ENCODE data around the gene PLA2G3. TPM values are rescaled to one million over a fixed set of nuclear protein-coding genes. Genes with fewer than 3 reads are reported as not detected.

Gene PLA2G3
- total RNA-seq, 1 experiment from 2014 or later: 8.2 TPM

DNA sequence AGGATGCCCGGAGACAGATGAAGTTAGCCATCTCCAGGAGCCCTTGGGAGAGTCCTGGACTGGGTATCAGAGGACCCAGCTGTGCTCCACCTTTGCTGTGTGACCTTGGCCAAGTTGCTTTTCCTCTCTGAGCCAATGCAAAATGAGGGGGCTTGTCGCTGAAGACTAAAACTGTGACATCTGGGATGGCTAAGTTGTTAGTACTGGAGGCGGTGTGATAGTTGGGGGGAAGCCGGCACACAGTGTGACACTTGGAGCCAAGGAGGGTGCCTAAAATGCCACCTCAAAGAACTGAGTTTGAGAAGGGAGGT is 17.1 kb downstream of the PLA2G3 start:
- no peak overlapping the region for H2BK15ac ChIP-seq (ENCODE audit: low read depth, low read length)
- H2BK12ac ChIP-seq (ENCODE audit: insufficient read length, low read depth, low read length): no peak overlapping the region
- no peak overlapping the region for H4K91ac ChIP-seq (ENCODE audit: insufficient read length, low read depth, low read length)
- H4K20me1 ChIP-seq (ENCODE audit: control insufficient read depth, insufficient read depth, insufficient read length): no peaks in the 10 kb centered on the region
- H3K9me3 ChIP-seq (ENCODE audit: control insufficient read depth, low read depth, low read length): no peaks in the 10 kb centered on the region
- no peak overlapping the region for H2BK5ac ChIP-seq (ENCODE audit: insufficient read length, low read length)
- H4K8ac ChIP-seq (replicated peaks; ENCODE audit: insufficient read length, low read depth, low read length): no peak overlapping the region
- Mint-ChIP-seq H3K4me3 (peak overlapping the region; percentile 60 to 71), H3K27ac (no peak overlapping the region), H3K36me3 (ENCODE audit: insufficient read depth in 1 of 3, low read depth in 3 of 3) (no peaks in the 10 kb centered on the region), H3K9me3 (no peaks in the 10 kb centered on the region), H3K4me1 (peaks cover 30 to 45% of the 10 kb centered on the region in 2 experiments), H3K27me3 (ENCODE audit: low read depth) (peaks cover 12% of the 10 kb centered on the region)
- peak overlapping the region; percentile 30 for H3K4me2 ChIP-seq (ENCODE audit: insufficient read depth, insufficient read length, low read length)
- no peaks in the 10 kb centered on the region for H3K79me1 ChIP-seq (ENCODE audit: insufficient read depth, low read depth, low read length, poor library complexity, severe bottlenecking)
- H3K4me1 ChIP-seq (ENCODE audit: insufficient read depth, low read length): peaks cover 7% of the 10 kb centered on the region
- H3K27ac ChIP-seq (ENCODE audit: insufficient read length, low read depth, low read length): no peak overlapping the region
- H3K4ac ChIP-seq (ENCODE audit: low read depth, low read length): no peak overlapping the region
- no peaks in the 10 kb centered on the region for H3K79me2 ChIP-seq (ENCODE audit: insufficient read depth, low read length)
- 0 out of 2 replicates have a peak overlapping the region, but pooled peaks have one; percentile 64 for H3K14ac ChIP-seq (ENCODE audit: insufficient read depth, low read length)
- WGBS (ENCODE audit: extremely low coverage, insufficient read length, low lambda C conversion rate): no CpG with 5 or more reads among the region's 4 CpGs
- H2AFZ ChIP-seq (ENCODE audit: low read length): no peak overlapping the region
- no peak overlapping the region for H3K23ac ChIP-seq (ENCODE audit: insufficient read length, low read depth, low read length)
- no peak overlapping the region for H2AK5ac ChIP-seq (ENCODE audit: insufficient read length, low read length)
- H2BK20ac ChIP-seq (ENCODE audit: low read depth, low read length, poor library complexity, severe bottlenecking): no peak overlapping the region
- H3T11ph ChIP-seq (ENCODE audit: low read length): no peak overlapping the region
- peak overlapping the region; percentile 49 for H3K18ac ChIP-seq (ENCODE audit: insufficient read length, low read depth, low read length)
- TF ChIP-seq CTCF (conservative IDR thresholded peaks at IDR 0.05): no peak
- no peaks in the 10 kb centered on the region for H3K23me2 ChIP-seq (ENCODE audit: insufficient read length, low read depth, low read length, poor library complexity, severe bottlenecking)
- no peaks in the 10 kb centered on the region for H3K27me3 ChIP-seq (ENCODE audit: insufficient read depth, low read length)
- H3K56ac ChIP-seq (ENCODE audit: insufficient read length, low read depth, low read length): no peak overlapping the region
- no peak for DNase-seq
- no peak overlapping the region for H3K9ac ChIP-seq (ENCODE audit: extremely low read depth, insufficient read length, low read length)
- no peak overlapping the region for H4K5ac ChIP-seq (ENCODE audit: insufficient read length, low read depth, low read length)
- H2BK120ac ChIP-seq (ENCODE audit: low read depth, low read length, poor library complexity, severe bottlenecking): no peak overlapping the region
